ENCODE measurements around the gene COL12A1. TPM values are rescaled to one million over a fixed set of nuclear protein-coding genes. Genes with fewer than 3 reads are reported as not detected.

Gene COL12A1
- 44.3 TPM for total RNA-seq
- long read RNA-seq, partial matches to known transcripts: 25 of 29 reads
- long read RNA-seq, other reads (novel, unspliced or antisense): 4 of 29 reads

- peaks cover 63% of the 10 kb centered on the region for H3K27me3 ChIP-seq
- intact Hi-C loops (cut with DNase I): no loop called here
- DNase-seq (peak; percentile 94), ATAC-seq (peak; percentile 83)
- H3K27ac ChIP-seq: peak within 1 kb of the TSS; percentile 61
- no peaks in the 10 kb centered on the region for H3K9me3 ChIP-seq
- H3K4me1 ChIP-seq: peaks cover 43% of the 10 kb centered on the region
- no peaks in the 10 kb centered on the region for H3K36me3 ChIP-seq
- peak within 1 kb of the TSS; percentile 50 for H3K4me3 ChIP-seq
- TF ChIP-seq CTCF (IDR thresholded peaks at IDR 0.05): no peak
Measured at GRCh38 chr6:75205776-75206575, at the start of gene COL12A1. Gene COL12A1, minus strand, starts transcription at chr6:75206053. Its CDS starts 3,261 bp downstream, at chr6:75202792.

DNA sequence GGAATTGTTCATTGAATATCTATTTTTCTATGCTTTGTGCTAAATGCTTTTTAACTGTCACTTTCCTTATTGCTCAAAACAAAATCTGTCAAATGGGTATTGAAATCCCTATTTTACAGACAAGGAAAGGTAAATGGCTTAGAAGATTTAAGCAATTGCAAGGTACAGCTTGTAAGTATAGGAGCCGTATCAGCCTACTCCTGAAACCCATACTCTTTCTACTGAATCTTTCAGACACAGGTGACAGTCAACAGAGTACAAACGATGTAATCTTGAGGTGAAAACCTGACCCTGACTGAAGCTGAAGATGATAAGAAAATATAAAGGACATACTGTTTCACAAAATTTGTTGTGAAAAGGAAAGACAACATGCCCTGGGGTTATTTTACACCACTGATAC, 44.7 kb upstream of the COL12A1 start:
- ATAC-seq: no peak
- no peak for DNase-seq
- H3K27ac ChIP-seq: no peak overlapping the region
- no peaks in the 10 kb centered on the region for H3K4me1 ChIP-seq
- no peak for TF ChIP-seq CTCF (IDR thresholded peaks at IDR 0.05)
- no peaks in the 10 kb centered on the region for H3K9me3 ChIP-seq
- intact Hi-C loops (cut with DNase I): no loop called here
- H3K4me3 ChIP-seq: no peak overlapping the region
- no peaks in the 10 kb centered on the region for H3K27me3 ChIP-seq
- H3K36me3 ChIP-seq: peaks cover 41% of the 10 kb centered on the region

GRCh38 chr6:75249837-75250236, 44.0 kb upstream of the COL12A1 start:
- no peak for TF ChIP-seq CTCF (IDR thresholded peaks at IDR 0.05)
- Histone ChIP-seq H3K4me3 (no peak overlapping the region), H3K27me3 (no peaks in the 10 kb centered on the region), H3K9me3 (no peaks in the 10 kb centered on the region), H3K4me1 (no peaks in the 10 kb centered on the region), H3K27ac (no peak overlapping the region), H3K36me3 (peaks cover 34% of the 10 kb centered on the region)
- DNase-seq (no peak), ATAC-seq (no peak)
- intact Hi-C loops (cut with DNase I): no loop called here

GRCh38 chr6:75246386-75246785, 40.5 kb upstream of the COL12A1 start:
- Histone ChIP-seq H3K36me3 (peaks cover 1% of the 10 kb centered on the region), H3K4me3 (no peak overlapping the region), H3K27me3 (no peaks in the 10 kb centered on the region), H3K27ac (no peak overlapping the region), H3K9me3 (no peaks in the 10 kb centered on the region), H3K4me1 (peaks cover 7% of the 10 kb centered on the region)
- no peak for TF ChIP-seq CTCF (IDR thresholded peaks at IDR 0.05)
- no peak for ATAC-seq
- no peak for DNase-seq
- intact Hi-C loops (cut with DNase I): no loop called here

- peak overlapping the region; percentile 64 for H3K4me3 ChIP-seq
- no peak for ATAC-seq
- H3K27ac ChIP-seq: peak overlapping the region; percentile 85
- H3K27me3 ChIP-seq: no peaks in the 10 kb centered on the region
- peaks cover 13% of the 10 kb centered on the region for H3K4me1 ChIP-seq
- DNase-seq: no peak
- intact Hi-C loops (cut with DNase I): no loop called here
- peaks cover 22% of the 10 kb centered on the region for H3K36me3 ChIP-seq
- TF ChIP-seq CTCF (IDR thresholded peaks at IDR 0.05): no peak
- no peaks in the 10 kb centered on the region for H3K9me3 ChIP-seq
Measured at GRCh38 chr6:75244063-75244584, 38.3 kb upstream of the COL12A1 start.
